AG09319 (cell line): Measurements from ENCODE around the gene FBXL17.

ENCODE experiments used
- DNase-seq: peaks from one replicate; pipeline ENCODE4 v3.0.0-alpha.2; 2010; ENCODE audit warnings: low read depth; ENCODE audit errors: extremely low read depth
- CTCF ChIP-seq: IDR thresholded peaks from 2 replicates; pipeline ENCODE4 v1.5.1; 2011; ENCODE audit warnings: low read depth, mild to moderate bottlenecking, inconsistent platforms, low read length, moderate library complexity

The FBXL17 gene

GRCh38 chr5:108312258-108312657, 69.6 kb downstream of the FBXL17 start:
- no peak for DNase-seq
- no peak for TF ChIP-seq CTCF

- no peak for DNase-seq
- no peak for TF ChIP-seq CTCF
Measured at GRCh38 chr5:108311682-108312081, 70.2 kb downstream of the FBXL17 start.

- no peak for DNase-seq
- no peak for TF ChIP-seq CTCF
Measured at GRCh38 chr5:108303611-108304010, 78.3 kb downstream of the FBXL17 start.

GRCh38 chr5:108303086-108303485, 78.8 kb downstream of the FBXL17 start:
- DNase-seq = no peak
- TF ChIP-seq CTCF = no peak

- no peak for DNase-seq
- TF ChIP-seq CTCF = no peak
Measured at GRCh38 chr5:108297042-108297601, 84.8 kb downstream of the FBXL17 start.

GRCh38 chr5:108295578-108296368, 86.1 kb downstream of the FBXL17 start:
- no peak for DNase-seq
- TF ChIP-seq CTCF = no peak

- no peak for TF ChIP-seq CTCF
- no peak for DNase-seq
Measured at GRCh38 chr5:108280960-108281569, 100.8 kb downstream of the FBXL17 start.
